Measurements from ENCODE around the gene CBLC.

DNA sequence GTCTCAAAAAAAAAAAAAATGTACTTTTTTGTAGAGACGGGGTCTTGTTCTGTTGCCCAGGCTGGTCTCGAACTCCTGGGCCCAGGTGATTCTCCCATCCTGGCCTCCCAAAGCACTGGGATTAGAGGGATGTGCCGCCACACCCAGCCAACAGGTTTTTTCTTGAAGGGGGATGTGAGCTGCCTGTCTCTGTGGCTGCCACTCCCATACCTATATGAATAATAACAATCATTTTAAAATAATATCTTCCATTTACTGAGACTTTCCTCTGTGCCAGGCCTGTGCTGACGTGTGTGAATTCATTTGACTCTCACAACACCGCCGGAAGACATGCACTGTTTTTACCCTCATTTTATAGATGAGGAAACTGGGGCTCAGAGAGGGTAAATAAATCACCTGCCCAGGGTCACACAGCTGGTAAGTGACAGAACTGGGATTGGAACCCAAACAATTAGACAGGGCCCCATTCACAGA lies 36.4 kb upstream of the CBLC start:
- TF ChIP-seq, protein P1, sequence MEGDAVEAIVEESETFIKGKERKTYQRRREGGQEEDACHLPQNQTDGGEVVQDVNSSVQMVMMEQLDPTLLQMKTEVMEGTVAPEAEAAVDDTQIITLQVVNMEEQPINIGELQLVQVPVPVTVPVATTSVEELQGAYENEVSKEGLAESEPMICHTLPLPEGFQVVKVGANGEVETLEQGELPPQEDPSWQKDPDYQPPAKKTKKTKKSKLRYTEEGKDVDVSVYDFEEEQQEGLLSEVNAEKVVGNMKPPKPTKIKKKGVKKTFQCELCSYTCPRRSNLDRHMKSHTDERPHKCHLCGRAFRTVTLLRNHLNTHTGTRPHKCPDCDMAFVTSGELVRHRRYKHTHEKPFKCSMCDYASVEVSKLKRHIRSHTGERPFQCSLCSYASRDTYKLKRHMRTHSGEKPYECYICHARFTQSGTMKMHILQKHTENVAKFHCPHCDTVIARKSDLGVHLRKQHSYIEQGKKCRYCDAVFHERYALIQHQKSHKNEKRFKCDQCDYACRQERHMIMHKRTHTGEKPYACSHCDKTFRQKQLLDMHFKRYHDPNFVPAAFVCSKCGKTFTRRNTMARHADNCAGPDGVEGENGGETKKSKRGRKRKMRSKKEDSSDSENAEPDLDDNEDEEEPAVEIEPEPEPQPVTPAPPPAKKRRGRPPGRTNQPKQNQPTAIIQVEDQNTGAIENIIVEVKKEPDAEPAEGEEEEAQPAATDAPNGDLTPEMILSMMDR (tag by site-specific recombination; IDR thresholded peaks at IDR 0.05) = no peak
- TF ChIP-seq ZNF768 (tag by site-specific recombination; IDR thresholded peaks at IDR 0.05) (0 out of 2 replicates have a peak, but pooled peaks have one; percentile 18), YY1 (tag by site-specific recombination; IDR thresholded peaks at IDR 0.05) (no peak), HOXA7 (CRISPR knock-in tag; IDR thresholded peaks at IDR 0.05; ENCODE audit: borderline replicate concordance) (no peak), ZNF274 (IDR thresholded peaks at IDR 0.05; ENCODE audit: low read length) (no peak), ZNF274 (tag by site-specific recombination; IDR thresholded peaks at IDR 0.05; ENCODE audit: borderline replicate concordance) (no peak), TRIM28 (IDR thresholded peaks at IDR 0.05; ENCODE audit: borderline replicate concordance, low read length) (no peak), ZNF76 (tag by site-specific recombination; IDR thresholded peaks at IDR 0.05; ENCODE audit: borderline replicate concordance, low read depth) (no peak), HOXD13 (CRISPR knock-in tag; IDR thresholded peaks at IDR 0.05; ENCODE audit: borderline replicate concordance) (no peak)
- TF ChIP-seq, protein P2, sequence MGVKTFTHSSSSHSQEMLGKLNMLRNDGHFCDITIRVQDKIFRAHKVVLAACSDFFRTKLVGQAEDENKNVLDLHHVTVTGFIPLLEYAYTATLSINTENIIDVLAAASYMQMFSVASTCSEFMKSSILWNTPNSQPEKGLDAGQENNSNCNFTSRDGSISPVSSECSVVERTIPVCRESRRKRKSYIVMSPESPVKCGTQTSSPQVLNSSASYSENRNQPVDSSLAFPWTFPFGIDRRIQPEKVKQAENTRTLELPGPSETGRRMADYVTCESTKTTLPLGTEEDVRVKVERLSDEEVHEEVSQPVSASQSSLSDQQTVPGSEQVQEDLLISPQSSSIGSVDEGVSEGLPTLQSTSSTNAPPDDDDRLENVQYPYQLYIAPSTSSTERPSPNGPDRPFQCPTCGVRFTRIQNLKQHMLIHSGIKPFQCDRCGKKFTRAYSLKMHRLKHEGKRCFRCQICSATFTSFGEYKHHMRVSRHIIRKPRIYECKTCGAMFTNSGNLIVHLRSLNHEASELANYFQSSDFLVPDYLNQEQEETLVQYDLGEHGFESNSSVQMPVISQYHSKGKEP (tag by site-specific recombination; IDR thresholded peaks at IDR 0.05) = no peak
- TF ChIP-seq, protein P3, sequence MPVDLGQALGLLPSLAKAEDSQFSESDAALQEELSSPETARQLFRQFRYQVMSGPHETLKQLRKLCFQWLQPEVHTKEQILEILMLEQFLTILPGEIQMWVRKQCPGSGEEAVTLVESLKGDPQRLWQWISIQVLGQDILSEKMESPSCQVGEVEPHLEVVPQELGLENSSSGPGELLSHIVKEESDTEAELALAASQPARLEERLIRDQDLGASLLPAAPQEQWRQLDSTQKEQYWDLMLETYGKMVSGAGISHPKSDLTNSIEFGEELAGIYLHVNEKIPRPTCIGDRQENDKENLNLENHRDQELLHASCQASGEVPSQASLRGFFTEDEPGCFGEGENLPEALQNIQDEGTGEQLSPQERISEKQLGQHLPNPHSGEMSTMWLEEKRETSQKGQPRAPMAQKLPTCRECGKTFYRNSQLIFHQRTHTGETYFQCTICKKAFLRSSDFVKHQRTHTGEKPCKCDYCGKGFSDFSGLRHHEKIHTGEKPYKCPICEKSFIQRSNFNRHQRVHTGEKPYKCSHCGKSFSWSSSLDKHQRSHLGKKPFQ (tag by site-specific recombination; IDR thresholded peaks at IDR 0.05) = no peak
